ENCODE results near the gene STARD9.

STARD9 gene

DNA sequence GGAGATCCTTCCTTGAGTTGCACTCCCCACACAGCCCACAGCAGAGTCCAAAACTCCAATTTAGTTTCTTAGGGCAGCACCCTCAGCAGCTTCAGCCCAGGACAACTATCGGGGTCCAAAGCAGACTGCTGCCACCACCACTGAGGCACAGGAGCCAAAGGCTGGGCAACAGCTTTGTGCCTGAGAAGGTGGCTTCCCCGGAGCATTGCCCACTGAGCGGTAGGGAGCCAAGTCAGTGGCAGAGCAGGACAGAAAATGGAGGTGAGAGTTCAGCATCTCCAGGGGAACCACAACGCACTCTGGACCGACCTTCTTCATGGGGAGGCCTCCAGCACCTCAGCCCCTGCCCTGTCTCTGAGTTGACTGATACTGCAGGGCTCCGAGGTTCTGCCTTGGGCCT, 118.1 kb downstream of the STARD9 start:
- no peak for DNase-seq (ENCODE audit: low read depth in 1 of 2, low spot score in 1 of 2)

GRCh38 chr15:42693942-42694341, 118.5 kb downstream of the STARD9 start:
- DNase-seq (ENCODE audit: low read depth in 1 of 2, low spot score in 1 of 2) = no peak

GRCh38 chr15:42694398-42694797, 119.0 kb downstream of the STARD9 start:
- DNase-seq (ENCODE audit: low read depth in 1 of 2, low spot score in 1 of 2) = no peak

DNA sequence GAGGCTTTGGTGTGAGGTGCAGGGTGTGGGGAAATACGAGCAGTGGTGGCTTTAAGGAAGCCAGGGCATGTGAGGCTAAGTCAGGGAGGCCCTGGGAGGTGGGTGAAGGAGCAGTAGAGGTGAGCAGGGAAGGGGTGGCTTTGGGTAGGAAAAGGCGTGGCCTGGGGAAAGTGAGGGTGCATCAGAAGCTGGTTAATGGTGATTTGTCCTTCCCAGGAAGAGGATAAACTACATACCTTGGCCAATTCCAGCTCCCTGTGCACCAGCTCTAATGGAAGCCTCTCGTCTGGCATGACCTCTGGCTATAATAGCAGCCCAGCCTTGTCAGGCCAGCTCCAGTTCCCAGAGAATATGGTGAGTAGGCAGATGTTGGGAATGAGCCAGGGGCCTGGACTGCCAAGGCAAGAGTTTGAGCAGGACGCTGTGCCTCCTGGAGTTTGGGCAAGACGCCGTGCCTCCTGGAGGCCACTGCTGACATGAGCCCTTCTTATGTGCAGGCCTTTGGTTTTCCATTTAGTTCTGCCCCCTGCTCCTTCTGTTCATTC, 120.2 kb downstream of the STARD9 start:
- no peak for DNase-seq (ENCODE audit: low read depth in 1 of 2, low spot score in 1 of 2)

DNA sequence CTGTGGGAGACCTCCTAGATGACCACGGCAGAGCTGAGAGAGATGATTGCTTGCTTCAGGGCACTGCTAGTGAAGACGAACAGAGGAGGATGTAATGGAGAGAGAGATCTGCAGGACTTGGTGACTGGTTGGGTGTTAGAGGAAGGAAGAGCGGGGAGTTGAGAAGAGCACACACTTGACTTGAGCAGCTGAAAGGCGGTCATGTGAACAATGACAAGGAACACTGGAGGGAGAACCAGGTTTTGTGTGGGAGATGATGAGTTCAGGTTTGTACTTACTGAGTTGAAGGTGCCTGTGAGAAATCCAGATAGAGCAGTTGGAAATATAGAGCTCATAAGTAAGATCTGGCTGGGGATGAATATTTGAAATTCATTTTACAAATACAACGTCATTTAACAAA, 121.2 kb downstream of the STARD9 start:
- DNase-seq (ENCODE audit: low read depth in 1 of 2, low spot score in 1 of 2) = no peak

DNA sequence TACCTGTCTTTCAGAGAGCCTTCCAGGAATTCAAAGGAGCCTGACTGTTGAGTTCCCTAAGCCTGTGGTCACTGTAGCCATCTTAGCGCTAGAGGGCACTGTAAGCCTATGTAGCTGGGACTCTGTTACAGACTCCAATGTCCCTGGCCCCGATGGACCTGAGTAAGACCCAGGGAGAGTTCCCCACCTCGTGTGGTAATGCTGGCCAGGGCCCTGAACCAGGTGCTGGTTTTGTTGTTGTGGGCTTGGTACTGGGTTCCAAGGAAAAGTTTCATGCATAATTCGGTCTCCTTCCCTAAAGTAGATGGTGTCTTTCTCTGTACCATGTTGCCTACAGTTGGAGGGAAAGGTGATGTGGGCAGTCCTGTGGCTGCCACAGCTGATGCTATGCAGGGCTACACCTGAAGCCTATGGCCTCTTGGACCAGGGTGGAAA, 129.1 kb downstream of the STARD9 start:
- DNase-seq (ENCODE audit: low read depth in 1 of 2, low spot score in 1 of 2) = peak; percentile 22 to 32

DNA sequence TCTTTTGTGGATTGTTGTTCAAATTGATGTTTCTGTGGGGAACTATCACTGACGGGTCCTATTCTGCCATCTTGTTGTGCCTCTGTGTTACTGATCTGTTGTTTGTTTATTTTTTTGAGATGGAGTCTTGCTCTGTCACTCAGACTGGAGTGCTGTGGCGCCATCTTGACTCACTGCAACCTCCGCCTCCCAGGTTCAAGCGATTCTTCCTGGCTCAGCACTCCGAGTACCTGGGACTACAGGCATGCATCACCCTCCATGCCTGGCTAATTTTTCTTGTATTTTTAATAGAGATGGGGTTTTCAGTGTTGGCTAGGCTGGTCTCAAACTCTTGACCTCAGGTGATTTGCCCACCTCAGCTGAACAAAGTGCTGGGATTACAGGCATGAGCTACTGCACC, 129.9 kb downstream of the STARD9 start:
- no peak for DNase-seq (ENCODE audit: low read depth in 1 of 2, low spot score in 1 of 2)

DNA sequence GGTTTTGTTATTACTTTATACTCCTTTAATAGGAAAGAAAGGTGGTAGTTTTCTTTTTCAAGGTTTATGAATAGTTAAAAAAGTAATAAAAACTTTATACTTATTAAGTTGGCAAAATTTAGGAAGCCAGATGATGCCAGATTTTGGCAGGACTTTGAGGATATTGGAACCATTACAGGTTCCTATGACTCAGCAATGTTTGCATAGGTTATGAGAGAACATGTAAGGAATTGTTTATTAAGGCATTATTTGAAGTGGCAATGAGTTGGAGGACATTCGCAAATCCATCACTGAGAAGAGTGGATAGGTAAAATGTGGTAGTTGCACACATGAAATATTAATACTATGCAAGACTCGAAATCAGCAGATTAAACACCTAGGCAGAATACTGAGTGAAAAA, 131.7 kb downstream of the STARD9 start:
- no peak for DNase-seq (ENCODE audit: low read depth in 1 of 2, low spot score in 1 of 2)

GRCh38 chr15:42707873-42708544, 132.6 kb downstream of the STARD9 start:
- no peak for DNase-seq (ENCODE audit: low read depth in 1 of 2, low spot score in 1 of 2)

DNA sequence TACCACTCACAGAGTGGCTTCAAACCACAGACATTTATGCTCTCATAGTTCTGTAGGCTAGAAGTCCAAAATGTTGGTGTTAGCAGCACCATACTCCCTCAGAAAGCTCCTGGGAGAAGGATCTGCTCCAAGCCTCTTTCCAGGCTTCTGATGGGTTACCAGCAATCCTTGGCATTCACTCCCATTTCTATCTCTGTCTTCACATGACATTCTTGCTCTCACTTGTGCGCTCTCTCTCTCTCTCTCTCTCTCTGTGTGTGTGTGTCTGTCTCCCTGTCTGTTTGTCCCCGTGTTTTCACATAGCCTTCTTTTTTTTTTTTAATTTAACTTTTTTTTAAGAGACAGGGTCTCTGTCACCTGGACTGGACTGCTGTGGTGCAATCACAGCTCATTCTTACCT, 135.3 kb downstream of the STARD9 start:
- DNase-seq (ENCODE audit: low read depth in 1 of 2, low spot score in 1 of 2) = no peak

- DNase-seq (ENCODE audit: low read depth in 1 of 2, low spot score in 1 of 2) = no peak
Measured at GRCh38 chr15:42711746-42712145, 136.3 kb downstream of the STARD9 start.

- DNase-seq (ENCODE audit: low read depth in 1 of 2, low spot score in 1 of 2) = no peak
Measured at GRCh38 chr15:42712584-42712983, 137.2 kb downstream of the STARD9 start.

GRCh38 chr15:42716125-42716524, 140.7 kb downstream of the STARD9 start:
- DNase-seq (ENCODE audit: low read depth in 1 of 2, low spot score in 1 of 2) = no peak

DNA sequence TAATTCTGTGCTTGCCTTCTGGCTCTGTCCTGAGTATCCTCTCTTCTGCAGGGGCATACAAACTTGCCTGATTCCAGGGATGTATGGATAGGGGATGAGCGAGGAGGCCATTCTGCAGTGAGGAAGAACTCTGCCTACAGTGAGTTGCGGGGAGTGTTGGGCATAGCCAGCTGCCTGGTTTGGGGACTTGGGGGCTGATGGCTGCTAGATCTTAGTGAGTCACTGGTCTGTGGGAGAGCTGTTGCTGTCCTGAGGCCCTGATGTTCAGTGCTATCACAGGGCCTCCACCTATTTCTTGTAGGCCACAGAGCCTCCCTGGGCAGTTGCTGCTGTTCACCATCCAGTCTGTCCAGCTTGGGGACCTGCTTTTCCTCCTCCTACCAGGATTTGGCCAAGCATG, 141.2 kb downstream of the STARD9 start:
- no peak for DNase-seq (ENCODE audit: low read depth in 1 of 2, low spot score in 1 of 2)

DNA sequence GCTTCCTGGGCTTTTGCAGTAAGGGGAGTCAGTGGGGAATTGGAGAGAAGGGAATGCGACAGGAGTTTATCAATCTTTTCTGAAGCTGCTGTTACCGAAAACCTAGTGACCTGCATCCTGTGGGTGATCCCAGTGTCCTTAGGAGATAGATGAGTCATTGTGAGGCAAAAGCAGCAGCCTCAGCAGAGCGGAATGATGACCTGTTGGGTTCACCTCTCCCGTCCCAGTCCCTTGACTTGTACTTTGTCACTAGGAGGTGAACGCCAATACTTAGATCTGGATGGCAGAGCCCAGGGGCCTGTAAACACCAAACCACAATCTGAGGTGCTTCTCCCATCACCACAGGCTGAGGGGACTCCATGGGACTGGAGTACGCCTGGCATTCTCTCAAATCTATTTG, 143.6 kb downstream of the STARD9 start:
- DNase-seq (ENCODE audit: low read depth in 1 of 2, low spot score in 1 of 2) = no peak

- DNase-seq (ENCODE audit: low read depth in 1 of 2, low spot score in 1 of 2) = no peak
Measured at GRCh38 chr15:42720071-42720470, 144.7 kb downstream of the STARD9 start.

DNA sequence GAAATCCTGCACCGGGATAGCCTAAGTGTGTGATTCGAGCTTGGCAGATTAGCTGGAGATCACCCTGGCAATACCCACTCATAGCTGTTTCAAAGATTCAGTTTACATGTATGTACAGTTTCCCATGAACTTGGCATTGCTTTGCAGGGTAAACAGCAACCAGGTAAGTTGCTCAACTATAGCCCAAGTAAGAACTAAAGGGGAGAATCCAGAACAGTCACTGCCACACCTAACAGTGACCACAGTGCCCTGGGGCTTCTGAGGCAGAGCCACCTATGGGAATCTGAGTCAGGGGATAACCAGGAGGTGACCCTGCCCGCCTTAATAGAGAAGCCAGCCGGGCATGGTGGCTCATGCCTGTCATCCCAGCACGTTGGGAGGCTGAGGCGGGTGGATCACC, 145.6 kb downstream of the STARD9 start:
- no peak for DNase-seq (ENCODE audit: low read depth in 1 of 2, low spot score in 1 of 2)

DNA sequence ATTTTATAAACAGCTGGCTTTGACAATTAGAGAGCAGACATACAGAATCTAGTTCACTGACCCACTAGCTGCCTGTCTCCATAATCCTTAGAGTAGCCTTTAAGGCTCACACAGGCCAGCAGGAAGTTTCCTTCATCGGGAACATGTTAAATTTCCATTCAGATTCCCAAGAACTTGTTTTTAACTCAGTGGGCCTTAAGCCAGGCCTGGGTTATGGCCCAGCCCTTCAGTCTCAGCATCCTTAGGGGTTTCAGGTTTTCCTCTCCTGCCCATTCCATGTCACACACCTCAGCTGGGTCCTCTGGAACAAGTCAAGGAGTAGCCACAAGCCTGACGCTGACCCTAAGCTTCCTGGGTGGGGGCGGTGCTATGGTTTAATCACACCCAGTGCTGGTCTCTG, 146.5 kb downstream of the STARD9 start:
- no peak for DNase-seq (ENCODE audit: low read depth in 1 of 2, low spot score in 1 of 2)

DNA sequence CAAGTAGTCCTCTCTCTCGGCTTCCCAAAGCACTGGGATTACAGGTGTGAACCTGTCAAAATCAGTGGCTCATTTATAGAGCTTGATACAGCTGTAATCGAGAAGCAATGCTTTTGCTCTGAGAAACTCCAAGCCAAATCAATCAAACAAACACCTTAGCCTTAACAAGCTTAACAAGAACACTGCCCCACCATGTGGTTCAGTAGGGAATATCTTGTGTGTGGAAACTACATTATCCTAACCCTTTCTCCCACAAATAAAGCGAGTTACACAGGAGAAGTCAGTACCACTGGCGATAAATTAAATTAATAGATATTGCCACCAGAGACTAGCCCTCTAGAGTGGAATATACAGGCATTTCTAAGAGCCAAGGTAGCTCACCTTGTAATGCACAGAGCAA, 147.7 kb downstream of the STARD9 start:
- DNase-seq (ENCODE audit: low read depth in 1 of 2, low spot score in 1 of 2) = no peak

DNA sequence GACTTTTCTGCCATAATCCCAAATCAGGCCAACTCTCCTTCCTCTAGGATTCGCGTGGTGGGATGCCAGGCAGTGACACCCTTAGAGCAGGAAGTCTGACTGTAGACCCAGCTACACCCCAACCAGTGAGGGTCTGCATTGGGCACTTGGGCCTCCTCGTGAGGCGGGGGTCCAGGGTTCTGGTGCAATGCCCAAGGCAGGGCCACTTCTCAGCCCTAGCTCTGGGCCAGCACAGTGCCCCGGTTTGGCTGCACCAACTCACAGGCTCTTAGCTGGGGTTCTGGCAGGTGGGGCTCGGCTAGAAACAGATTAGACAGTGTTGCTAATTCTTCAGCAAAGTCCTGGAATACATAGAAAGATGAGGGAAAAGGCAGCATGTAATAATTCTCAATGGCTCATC, 148.9 kb downstream of the STARD9 start:
- no peak for DNase-seq (ENCODE audit: low read depth in 1 of 2, low spot score in 1 of 2)

DNA sequence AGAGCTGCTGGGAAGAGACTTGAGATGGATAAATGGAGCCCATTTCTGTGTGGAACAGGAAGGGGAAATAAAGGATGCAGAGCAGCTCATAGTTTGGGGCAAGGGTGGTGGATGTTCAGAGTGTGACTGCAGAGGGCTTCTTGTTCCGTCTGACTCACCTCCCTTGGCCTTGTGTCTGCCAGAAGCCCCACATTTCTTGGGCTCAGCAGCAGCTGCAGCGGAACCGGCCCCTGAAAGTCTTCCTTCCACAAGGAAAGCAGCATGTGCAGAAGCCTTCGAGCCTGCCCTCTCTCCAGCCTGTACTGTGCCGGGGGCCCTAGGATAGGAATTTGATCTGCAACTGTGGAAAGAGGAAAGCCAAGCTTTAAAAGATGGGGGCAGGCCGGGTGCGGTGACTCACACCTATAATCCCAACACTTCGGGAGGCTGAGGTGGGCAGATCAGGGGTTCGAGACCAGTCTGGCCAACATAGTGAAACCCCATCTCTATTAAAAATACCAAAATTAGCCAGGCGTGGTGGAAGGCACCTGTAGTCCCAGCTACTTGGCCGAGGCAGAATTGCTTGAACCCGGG, 150.0 kb downstream of the STARD9 start:
- no peak for DNase-seq (ENCODE audit: low read depth in 1 of 2, low spot score in 1 of 2)

- no peak for DNase-seq (ENCODE audit: low read depth in 1 of 2, low spot score in 1 of 2)
Measured at GRCh38 chr15:42726114-42726513, 150.7 kb downstream of the STARD9 start.

Measured in activated T-helper 1 cell treated with anti-CD3 and anti-CD28 coated beads, Interleukin-2, amount 50 U/mL, for 16 hours (primary cell).